HG03442 (cell line): ENCODE results near the gene PRELID2.
"Not testable (repeated sequence)": the region's sequence is repeated elsewhere in the genome, so short reads cannot be mapped to it uniquely, and the experiment has no call there.

Experiments
- ATAC-seq: cut with Tn5 transposase; IDR thresholded peaks from one replicate; pipeline ENCODE4 v1.9.1; 2021; ENCODE audit warnings: mild to moderate bottlenecking, moderate library complexity; ENCODE audit not compliant: unreplicated experiment

The PRELID2 gene

GRCh38 chr5:145798503-145798902 is 36.6 kb downstream of the PRELID2 start:
- not testable (repeated sequence) for ATAC-seq

GRCh38 chr5:145797336-145797735 is 37.8 kb downstream of the PRELID2 start:
- no peak for ATAC-seq

GRCh38 chr5:145796318-145796717 is 38.8 kb downstream of the PRELID2 start:
- ATAC-seq = no peak

GRCh38 chr5:145793574-145793973 is 41.6 kb downstream of the PRELID2 start:
- no peak for ATAC-seq

GRCh38 chr5:145792840-145793239 is 42.3 kb downstream of the PRELID2 start:
- no peak for ATAC-seq

- no peak for ATAC-seq
Measured at GRCh38 chr5:145791866-145792265, 43.3 kb downstream of the PRELID2 start.

GRCh38 chr5:145787996-145788395 is 47.1 kb downstream of the PRELID2 start:
- no peak for ATAC-seq

GRCh38 chr5:145787507-145787906 is 47.6 kb downstream of the PRELID2 start:
- ATAC-seq = no peak

GRCh38 chr5:145787001-145787400 is 48.1 kb downstream of the PRELID2 start:
- ATAC-seq = no peak

- ATAC-seq = no peak
Measured at GRCh38 chr5:145780982-145781381, 54.2 kb downstream of the PRELID2 start.

- ATAC-seq = no peak
Measured at GRCh38 chr5:145778144-145778900, 56.8 kb downstream of the PRELID2 start.

- ATAC-seq = no peak
Measured at GRCh38 chr5:145777445-145778063, 57.6 kb downstream of the PRELID2 start.

- no peak for ATAC-seq
Measured at GRCh38 chr5:145776886-145777285, 58.3 kb downstream of the PRELID2 start.

GRCh38 chr5:145775893-145776444 is 59.2 kb downstream of the PRELID2 start:
- ATAC-seq = no peak

- no peak for ATAC-seq
Measured at GRCh38 chr5:145775411-145775810, 59.7 kb downstream of the PRELID2 start.

- ATAC-seq = no peak
Measured at GRCh38 chr5:145774442-145774841, 60.7 kb downstream of the PRELID2 start.

GRCh38 chr5:145772466-145772865 is 62.7 kb downstream of the PRELID2 start:
- no peak for ATAC-seq

GRCh38 chr5:145768863-145769262 is 66.3 kb downstream of the PRELID2 start:
- ATAC-seq = no peak

GRCh38 chr5:145764325-145764724 is 70.8 kb downstream of the PRELID2 start:
- ATAC-seq = no peak

GRCh38 chr5:145762833-145763232 is 72.3 kb downstream of the PRELID2 start:
- ATAC-seq = no peak

GRCh38 chr5:145761254-145761653 is 73.9 kb downstream of the PRELID2 start:
- no peak for ATAC-seq

- ATAC-seq = no peak
Measured at GRCh38 chr5:145760660-145761059, 74.5 kb downstream of the PRELID2 start.
